K562 (cell line): ENCODE data around the gene HSF2. TPM values are rescaled to one million over a fixed set of nuclear protein-coding genes. Genes with fewer than 3 reads are reported as not detected.
A peak's percentile ranks its signal among the peaks of the same experiment; 100 is the strongest.

Experiments used
- CEBPB ChIP-seq: fragments of 450-650 bp; IDR thresholded peaks from 2 replicates; pipeline ENCODE4 v1.6.1; 2016; ENCODE audit warnings: missing genetic modification characterization, missing compliant biosample characterization
- DLX4 ChIP-seq: fragments of 250-450 bp; sonication (Bioruptor Pico); IDR thresholded peaks from 2 replicates; pipeline ENCODE4 v1.6.1; 2021; ENCODE audit warnings: mild to moderate bottlenecking
- FOXK1 ChIP-seq: sonication (generic); formaldehyde crosslinking; IDR thresholded peaks from 2 replicates; pipeline ENCODE4 v1.8.0; 2022; ENCODE audit warnings: missing genetic modification reagents, mild to moderate bottlenecking, borderline replicate concordance
- GABPA ChIP-seq: fragments of 200-800 bp; sonication (Bioruptor generic); conservative IDR thresholded peaks from 2 replicates; pipeline ENCODE4 v1.6.1; 2016; ENCODE audit warnings: low read depth, missing genetic modification characterization, missing compliant biosample characterization
- JUNB ChIP-seq: fragments of 450-650 bp; formaldehyde crosslinking; conservative IDR thresholded peaks from 2 replicates; pipeline ENCODE4 v1.4.0; 2020; ENCODE audit warnings: mild to moderate bottlenecking
- MBD1 ChIP-seq: fragments of 250-450 bp; sonication (Bioruptor Pico); IDR thresholded peaks from 2 replicates; pipeline ENCODE4 v1.8.0; 2022; ENCODE audit warnings: inconsistent platforms
- MCM3 ChIP-seq: fragments of 450-650 bp; IDR thresholded peaks from 2 replicates; pipeline ENCODE4 v1.6.1; 2016
- MED1 ChIP-seq: sonication (generic); formaldehyde crosslinking; IDR thresholded peaks from 2 replicates; pipeline ENCODE4 v1.8.1; 2023; ENCODE audit warnings: missing genetic modification reagents, borderline replicate concordance
- PATZ1 ChIP-seq: fragments of 250-450 bp; sonication (Bioruptor Pico); IDR thresholded peaks from 2 replicates; pipeline ENCODE4 v1.5.0; 2020; ENCODE audit warnings: mild to moderate bottlenecking, borderline replicate concordance
- PHF21A ChIP-seq: fragments of 450-650 bp; IDR thresholded peaks from 2 replicates; pipeline ENCODE4 v1.6.1; 2017; ENCODE audit warnings: low read depth, borderline replicate concordance
- PHF8 ChIP-seq: fragments of 200-600 bp; sonication (generic); IDR thresholded peaks from 2 replicates; pipeline ENCODE4 v1.6.1; 2012; ENCODE audit warnings: mixed run types, mild to moderate bottlenecking, inconsistent platforms, low read length, moderate library complexity, borderline replicate concordance
- RBM39 ChIP-seq: fragments of 200-400 bp; formaldehyde crosslinking; optimal IDR thresholded peaks from 2 replicates; pipeline ENCODE3; 2018; ENCODE audit warnings: low read depth, low read length
- RFX7 ChIP-seq: fragments of 250-450 bp; sonication (Bioruptor Pico); IDR thresholded peaks from 2 replicates; pipeline ENCODE4 v1.5.1; 2021; ENCODE audit warnings: mild to moderate bottlenecking
- SMARCA4 ChIP-seq: fragments of 450-650 bp; IDR thresholded peaks from 2 replicates; pipeline ENCODE4 v1.6.1; 2016
- TGIF2 ChIP-seq: sonication (generic); formaldehyde crosslinking; IDR thresholded peaks from 2 replicates; pipeline ENCODE4 v1.8.1; 2022; ENCODE audit warnings: mild to moderate bottlenecking, missing genetic modification reagents, moderate library complexity
- TRIM24 ChIP-seq, 2 experiments: fragments of 450-650 bp; IDR thresholded peaks; 2 replicates each; pipeline ENCODE4 v1.6.1; 2016
- ZNF311 ChIP-seq: fragments of 250-450 bp; sonication (Bioruptor Pico); IDR thresholded peaks from 2 replicates; pipeline ENCODE4 v1.4.0; 2020; ENCODE audit warnings: mild to moderate bottlenecking, moderate library complexity
- ZNF644 ChIP-seq: fragments of 200-800 bp; sonication (Bioruptor generic); IDR thresholded peaks from 2 replicates; pipeline ENCODE4 v1.6.1; 2016; ENCODE audit warnings: low read depth, missing genetic modification characterization, missing compliant biosample characterization
- polyA plus RNA-seq, 8 experiments: library from polyadenylated mRNA; depleted of rRNA in 4 of 8; stranded (reverse) in 5 of 8; unstranded in 3 of 8; fragments of >200 nt; fragmentation: Nextera tagmentation in 2 of 8; fragmentation: Illumina TruSeq in 1 of 8; extraction: Ambion mirVana in 2 of 8; extraction: Trizol in 1 of 8; gene quantifications; 2 replicates each; pipeline versions ENCODE4 v1.2.1 to v1.2.3, GENCODE V29; 2011 to 2014; ENCODE audit warnings: inconsistent platforms in 1 of 8, missing spikeins in 1 of 8
- total RNA-seq, 7 experiments: library from RNA; depleted of rRNA in 6 of 7; stranded (reverse); fragments of >200 nt in 6 of 7; fragmentation: Illumina TruSeq in 2 of 7; extraction: Trizol in 2 of 7; gene quantifications; 2 replicates each; pipeline versions ENCODE4 v1.2.1 to v1.2.3, GENCODE V29; 2011 to 2021; ENCODE audit warnings: low replicate concordance in 1 of 7

The HSF2 gene
- total and polyA plus RNA-seq, 9 of the 15 experiments (the other 6 are each of a cell fraction or from before 2014, with no cell fraction given), result 19.1 to 73.1 (median 29.2) TPM

- TF ChIP-seq PATZ1 (CRISPR knock-in tag) (no peak), ZNF644 (tag) (no peak), SMARCA4 (no peak), RFX7 (CRISPR knock-in tag) (no peak), RBM39 (no peak), JUNB (CRISPR knock-in tag) (no peak), PHF8 (peak; percentile 77; the same call in 1 of the 2 replicates), CEBPB (no peak), MBD1 (no peak), DLX4 (CRISPR knock-in tag) (no peak), GABPA (tag) (peak; percentile 80), ZNF311 (CRISPR knock-in tag) (no peak), FOXK1 (no peak), TGIF2 (no peak), MED1 (CRISPR knock-in tag) (no peak), PHF21A (no peak), TRIM24 (IDR thresholded peaks at IDR 0.05) (no peak), MCM3 (no peak)
Observed at GRCh38 chr6:122472022-122472340, 72.5 kb downstream of the HSF2 start (continued).
